Suppressor macrophage treated with lipopolysaccharide for 1 hour (primary cell): ENCODE data around the gene HFM1.
"Not testable (repeated sequence)": the region's sequence is repeated elsewhere in the genome, so short reads cannot be mapped to it uniquely, and the experiment has no call there.

ENCODE experiments used
- DNase-seq, 3 donors: peaks; one replicate each; pipeline ENCODE4 v3.0.0-alpha.2; 2020 to 2022

The HFM1 gene

DNA sequence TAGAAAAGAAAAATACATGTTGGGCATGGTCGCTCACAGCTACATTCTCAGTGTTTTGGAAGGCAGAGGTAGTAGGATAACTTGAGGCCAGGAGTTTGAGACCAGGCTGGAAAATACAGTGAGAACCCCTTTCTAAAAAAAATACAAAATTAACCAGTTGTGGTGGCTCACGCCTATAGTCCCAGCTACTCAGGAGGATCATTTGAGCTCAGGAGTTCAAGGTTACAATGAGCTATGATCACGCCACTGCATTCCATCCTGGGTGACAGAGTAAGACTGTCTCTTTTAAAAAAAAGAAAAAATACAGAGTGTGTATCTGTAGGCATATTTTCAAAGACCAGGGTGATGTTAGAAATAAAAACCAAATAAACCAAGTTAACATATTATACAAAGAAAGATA is 57.8 kb downstream of the HFM1 start:
- no peak for DNase-seq

DNA sequence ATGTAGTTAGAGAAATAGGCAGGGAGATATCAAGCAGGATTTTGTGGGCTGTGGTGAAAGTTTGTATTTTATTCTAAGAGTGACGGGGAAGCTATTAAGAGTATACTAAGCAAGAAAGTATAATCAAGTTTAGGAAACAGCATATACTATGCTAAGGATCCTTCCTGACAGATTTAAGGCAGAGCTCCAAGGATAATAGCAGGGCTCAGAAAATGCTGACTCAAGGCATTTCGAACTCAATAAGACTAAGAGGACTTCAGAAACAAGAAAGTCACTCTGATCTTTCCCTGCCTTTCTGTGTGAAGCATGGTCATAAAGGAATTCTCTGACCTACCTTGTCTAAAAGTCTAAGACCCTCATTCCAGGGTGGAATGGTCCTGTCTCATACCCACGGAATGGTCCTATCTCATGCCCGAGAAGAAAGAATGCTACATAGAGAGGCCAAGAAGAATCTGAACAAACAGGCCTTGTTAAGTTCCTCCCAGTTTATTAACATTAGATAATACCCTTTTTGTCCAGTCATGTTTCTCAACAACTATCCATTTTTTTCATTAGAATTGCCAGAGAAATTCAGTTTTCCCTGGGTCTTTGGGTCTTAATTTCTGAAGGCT is 59.1 kb downstream of the HFM1 start:
- DNase-seq, result no peak

DNA sequence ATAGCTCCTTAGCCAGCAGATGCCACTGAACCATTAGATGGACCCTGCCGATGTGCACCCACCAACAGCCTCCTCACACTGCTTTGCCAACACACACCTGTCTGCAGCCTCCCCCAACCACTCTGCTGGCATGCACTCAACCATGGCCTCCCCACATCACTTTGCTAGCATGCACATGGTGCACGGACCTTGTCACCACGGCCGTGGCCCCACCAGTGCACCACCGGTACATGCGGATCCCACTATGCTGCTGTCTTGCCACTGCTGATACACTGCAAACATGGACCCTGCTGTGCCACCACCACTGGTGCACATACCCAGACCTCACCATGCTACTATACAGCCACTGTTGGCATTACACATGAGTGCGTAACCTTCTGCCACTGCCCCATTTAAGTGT is 66.1 kb downstream of the HFM1 start:
- DNase-seq, result no peak

DNA sequence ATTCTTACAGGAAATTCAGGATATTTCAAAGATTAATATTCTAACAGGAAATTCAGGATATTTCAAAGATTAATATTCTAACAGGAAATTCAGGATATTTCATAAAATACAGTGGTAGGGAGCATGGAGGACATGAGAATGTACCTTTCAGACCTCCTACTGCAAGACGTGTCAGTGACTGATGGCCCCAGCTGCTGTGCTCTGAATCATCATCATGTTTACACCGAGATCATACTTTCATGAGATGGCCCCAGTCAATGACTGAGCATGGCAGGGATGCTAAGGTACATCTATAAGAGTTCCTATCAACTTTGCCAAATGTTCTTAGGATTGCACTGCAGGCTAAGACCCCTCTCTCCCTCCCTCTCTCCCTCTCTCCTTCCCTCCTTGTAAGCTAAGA is 69.0 kb downstream of the HFM1 start:
- no peak for DNase-seq

DNA sequence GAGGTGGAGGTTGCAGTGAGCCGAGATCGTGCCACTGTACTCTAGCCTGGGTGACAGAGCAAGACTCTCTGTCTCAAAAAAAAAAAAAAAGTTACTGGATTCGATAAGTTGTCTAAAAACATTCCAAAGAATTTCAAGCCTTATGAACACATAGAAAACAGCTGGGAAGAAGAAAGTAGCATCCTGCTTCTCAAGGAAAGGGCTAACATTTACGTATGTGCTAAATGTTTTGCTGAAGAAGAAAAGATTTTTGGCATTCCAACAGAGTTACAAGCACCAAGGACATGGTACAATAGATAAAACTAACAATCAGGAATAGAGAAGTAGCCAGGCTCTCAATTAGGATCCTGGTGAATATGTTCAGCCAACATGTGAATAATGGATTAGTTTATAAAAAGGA is 69.8 kb downstream of the HFM1 start:
- no peak for DNase-seq

DNA sequence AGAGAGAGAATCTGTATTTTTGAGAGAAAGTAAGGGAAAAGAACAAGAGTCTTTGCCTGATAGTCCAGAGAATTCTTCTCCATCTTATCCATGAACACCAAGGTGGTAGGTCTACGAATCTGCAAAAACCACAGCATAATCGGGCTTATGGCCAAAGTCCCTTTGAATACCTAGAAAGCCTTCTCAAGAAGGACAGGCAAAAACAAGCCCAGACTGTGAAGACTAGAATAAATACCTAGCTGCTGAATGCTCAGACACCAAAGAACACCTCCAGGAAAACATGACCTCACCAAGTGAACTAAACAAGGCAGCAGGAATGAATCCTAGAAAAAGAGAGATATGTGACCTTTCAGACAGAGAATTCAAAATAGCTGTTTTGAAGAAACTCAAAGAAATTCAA is 79.2 kb downstream of the HFM1 start:
- DNase-seq, result no peak

DNA sequence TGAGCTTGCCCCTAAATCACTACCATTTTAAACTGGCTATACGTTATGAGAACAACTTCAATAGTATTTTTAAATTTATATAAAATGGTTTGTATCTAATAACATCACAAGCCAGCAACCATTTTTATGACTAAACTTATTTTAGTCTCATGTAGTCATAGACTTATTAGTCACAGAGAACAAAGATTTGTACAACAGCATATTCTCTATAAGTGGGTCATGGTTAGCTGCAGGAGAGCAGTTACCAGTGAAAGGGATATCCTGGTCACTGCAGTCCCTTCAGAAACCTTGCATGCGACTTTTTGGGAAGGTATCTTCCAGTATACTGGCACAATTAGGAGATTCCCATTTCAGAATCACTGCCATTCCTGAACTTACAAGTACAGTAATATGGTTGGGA is 90.0 kb downstream of the HFM1 start:
- DNase-seq, result no peak

DNA sequence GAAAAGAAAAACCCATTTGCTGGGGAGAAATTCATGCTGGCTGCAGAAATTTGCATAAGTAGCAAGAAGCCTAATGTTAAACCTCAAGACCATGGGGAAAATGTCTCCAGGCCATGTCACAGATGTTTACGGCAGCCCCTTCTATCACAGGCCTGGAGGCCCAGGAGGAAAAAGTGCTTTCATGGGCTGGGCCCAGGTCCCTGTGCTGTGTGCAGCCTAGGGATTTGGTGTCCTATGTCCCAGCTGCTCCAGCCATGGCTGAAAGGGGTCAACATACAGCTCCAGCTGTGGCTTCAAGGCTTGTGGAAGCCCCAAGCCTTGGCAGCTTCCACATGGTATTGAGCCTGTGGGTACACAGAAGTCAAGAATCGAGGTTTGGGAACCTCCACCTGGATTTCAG is 93.0 kb downstream of the HFM1 start:
- no peak for DNase-seq

DNA sequence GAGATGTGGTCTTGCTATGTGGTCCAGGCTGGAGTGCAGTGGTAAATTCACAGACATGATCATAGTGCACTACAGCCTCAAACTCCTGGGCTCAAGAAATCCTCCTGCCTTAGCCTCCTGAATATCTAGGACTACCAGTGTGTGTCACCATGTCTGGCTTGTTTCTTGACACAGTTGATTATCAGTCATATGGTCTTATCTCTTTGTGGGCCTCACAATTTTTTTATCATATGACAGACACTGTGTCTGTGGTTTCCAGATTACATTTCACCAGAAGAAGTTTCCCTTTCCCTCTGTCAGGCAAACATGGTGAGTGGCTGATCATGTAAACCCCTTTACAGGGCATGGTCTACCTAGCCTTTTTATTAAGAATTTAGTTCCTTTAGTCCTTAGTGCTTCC is 96.1 kb downstream of the HFM1 start:
- no peak for DNase-seq

DNA sequence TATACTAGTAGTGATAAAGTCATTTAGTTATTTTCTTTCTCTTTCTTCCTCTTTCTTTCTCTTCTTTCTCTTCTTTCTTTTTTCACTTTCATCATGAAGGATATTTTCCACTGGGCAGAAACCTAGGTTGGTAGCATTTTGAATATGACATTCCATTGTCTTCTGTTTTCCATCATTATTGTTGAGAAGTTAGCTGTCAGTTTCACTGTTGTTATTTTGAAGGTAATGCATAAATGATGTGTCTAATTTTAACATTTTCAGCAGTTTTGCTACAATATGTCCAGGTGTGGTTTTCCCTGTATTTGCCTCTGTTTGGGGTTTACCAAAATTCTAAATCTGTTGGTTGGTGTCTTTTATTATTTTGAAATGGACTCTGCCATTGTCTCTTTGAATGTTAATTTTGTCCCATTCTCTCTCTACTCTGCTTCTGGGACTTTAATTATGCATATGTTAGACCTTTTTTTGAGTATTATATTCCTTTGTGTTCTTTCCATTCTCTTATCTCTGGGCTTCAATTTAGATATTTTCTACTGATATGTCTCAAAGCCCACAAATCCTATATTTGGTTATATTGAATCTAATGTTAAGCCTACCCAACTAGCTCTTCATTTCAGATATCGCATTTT is 96.7 kb downstream of the HFM1 start:
- no peak for DNase-seq

DNA sequence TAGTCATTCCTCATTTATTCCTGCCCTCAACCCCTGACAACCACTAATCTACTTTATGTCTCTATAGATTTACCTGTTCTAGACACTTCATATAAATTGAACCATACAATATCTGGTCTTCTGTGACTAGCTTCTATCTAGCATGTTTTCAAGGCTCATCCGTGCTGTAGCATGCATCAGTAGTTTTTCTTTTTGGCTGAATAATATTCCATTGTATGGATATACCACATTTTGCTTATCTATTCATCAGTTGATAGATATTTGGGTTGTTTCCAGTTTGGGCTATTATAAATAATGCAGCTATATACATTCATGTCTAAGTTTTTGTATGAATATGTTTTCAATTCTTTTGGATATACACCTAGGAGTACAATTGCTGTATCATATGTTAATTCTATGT is 101.5 kb downstream of the HFM1 start:
- DNase-seq, result no peak

DNA sequence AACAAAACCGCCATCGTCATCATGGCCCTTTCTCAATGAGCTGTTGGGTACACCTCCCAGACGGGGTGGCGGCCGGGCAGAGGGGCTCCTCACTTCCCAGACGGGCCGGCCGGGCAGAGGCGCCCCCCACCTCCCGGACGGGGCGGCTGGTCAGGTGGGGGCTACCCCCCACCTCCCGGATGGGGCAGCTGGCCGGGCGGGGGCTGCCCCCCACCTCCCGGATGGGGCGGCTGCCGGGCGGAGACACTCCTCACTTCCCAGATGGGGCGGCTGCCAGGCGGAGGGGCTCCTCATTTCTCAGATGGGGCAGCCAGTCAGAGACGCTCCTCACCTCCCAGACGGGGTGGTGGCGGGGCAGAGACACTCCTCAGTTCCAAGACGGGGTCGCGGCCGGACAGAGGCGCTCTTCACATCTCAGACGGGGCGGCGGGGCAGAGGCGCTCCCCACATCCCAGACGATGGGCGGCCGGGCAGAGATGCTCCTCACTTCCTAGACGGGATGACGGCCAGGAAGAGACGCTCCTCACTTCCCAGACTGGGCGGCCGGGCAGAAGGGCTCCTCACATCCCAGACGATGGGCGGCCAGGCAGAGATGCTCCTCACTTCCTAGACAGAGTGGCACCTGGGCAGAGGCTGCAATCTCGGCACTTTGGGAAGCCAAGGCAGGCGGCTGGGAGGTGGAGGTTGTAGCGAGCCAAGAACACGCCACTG is 115.6 kb downstream of the HFM1 start:
- DNase-seq, result not testable (repeated sequence)

DNA sequence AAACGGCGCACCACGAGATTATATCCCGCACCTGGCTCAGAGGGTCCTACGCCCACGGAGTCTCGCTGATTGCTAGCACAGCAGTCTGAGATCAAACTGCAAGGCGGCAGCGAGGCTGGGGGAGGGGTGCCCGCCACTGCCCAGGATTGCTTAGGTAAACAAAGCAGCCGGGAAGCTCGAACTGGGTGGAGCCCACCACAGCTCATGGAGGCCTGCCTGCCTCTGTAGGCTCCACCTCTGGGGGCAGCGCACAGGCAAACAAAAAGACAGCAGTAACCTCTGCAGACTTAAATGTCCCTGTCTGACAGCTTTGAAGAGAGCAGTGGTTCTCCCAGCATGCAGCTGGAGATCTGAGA is 117.7 kb downstream of the HFM1 start:
- DNase-seq, result not testable (repeated sequence)

DNA sequence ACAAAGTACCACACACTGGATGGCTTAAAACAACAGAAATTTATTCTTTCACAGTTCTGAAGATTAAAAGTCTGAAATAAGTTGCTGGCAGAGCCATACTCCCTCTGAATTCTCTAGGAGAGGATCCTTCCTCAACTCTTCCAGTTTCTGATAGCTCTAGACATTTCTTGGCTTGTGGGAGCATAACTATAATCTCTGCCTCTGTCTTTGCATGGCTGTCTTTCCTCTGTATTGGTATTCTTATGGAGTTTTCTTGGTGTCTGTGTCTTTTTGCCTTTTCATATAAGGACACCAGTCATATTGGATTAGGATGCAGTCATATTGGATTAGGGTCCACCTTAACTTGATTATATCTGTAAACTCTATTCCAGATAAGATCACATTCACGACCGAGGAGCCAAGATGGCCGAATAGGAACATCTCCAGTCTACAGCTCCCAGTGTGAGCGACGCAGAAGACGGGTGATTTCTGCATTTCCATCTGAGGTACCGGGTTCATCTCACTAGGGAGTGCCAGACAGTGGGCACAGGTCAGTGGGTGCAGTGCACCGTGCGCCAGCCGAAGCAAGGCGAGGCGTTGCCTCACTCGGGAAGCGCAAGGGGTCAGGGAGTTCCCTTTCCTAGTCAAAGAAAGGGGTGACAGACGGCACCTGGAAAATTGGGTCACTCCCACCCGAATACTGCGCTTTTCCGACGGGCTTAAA is 118.2 kb downstream of the HFM1 start:
- DNase-seq, result not testable (repeated sequence)

DNA sequence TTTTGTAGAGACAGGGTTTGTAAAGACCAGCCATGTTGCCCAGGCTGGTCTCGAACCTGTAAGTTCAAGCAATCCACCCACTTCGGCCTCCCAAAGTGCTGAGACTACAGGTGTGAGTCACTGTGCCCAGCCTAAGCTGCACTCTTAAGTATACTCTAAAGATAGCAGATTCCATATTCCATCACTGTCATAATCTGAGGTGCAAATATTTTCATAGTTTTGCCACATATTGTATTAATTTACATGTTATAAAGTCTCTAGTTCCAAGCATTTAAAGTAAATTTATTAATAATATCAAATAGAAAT is 121.3 kb downstream of the HFM1 start:
- no peak for DNase-seq

DNA sequence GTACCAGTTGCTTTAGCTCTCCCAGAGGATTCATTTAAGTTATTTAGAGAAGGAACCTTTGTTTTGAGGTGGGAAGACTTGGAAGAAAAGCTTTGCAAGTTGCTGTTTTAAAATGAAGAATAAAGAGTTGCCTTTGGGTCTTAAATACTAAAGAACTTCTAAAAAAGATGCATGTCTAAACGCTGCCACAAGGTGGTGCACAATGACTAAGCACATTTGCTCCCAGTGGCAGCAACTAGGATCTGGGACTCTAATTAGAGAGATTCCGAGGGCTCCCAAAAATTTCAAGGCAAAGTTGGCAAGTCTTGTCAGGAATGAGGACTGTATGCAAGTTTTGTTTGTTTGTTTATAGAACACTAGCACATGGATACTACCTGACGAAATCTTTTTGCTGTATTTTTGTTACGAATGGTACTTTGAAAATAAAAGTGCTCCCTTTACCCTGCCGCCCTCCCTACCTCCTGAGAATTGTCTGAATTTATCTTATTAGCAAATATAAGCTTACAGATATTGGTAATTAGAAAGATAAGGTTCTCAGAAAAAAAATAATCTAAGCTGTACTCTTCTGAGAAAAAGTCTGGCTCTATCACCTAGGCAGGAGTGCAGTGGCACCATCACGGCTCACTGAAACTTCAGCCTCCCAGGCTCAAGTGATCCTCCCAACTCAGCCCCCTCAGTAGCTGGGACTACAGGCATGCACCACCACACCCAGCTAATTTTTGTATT is 121.8 kb downstream of the HFM1 start:
- peak; percentile 69 to 78 (median 71) for DNase-seq

DNA sequence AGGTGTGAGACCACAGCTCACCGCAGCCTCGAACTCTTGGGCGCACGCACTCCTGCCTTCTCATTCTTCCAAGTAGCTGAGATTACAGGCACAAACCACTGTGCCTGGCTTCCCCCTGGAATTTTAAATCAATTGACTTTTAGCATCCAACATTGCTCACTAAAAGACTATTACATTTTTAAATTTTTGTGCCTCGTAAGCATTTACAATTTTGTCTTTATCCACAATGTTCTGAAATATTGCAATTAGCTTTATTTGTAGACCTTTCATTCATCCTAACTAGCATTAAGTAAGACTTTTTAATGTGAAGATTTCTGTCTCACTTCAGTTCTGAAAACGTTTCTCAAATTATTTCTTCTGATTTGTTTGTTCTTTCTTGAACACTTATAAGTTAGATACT is 122.9 kb downstream of the HFM1 start:
- no peak for DNase-seq

DNA sequence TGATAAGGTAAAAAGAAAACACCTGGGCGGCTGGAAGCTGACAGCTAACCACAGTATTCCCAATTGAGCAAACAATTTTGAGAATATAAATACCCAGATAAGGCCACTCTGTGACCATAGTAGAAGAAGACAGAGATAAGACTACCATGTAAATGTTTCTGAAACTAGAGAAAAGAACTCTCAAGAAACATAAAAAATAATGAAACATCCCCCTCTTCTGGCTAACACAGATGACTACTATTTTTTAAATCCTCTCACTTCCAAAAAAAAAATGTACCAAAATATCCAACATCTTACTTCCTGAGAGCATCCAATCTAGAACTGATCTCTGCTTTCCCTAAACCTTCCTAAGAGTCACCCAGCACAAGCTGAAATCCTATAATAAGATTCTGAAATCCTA is 125.9 kb downstream of the HFM1 start:
- DNase-seq, result peak in 2 of 3 donors; percentile 12 to 25

DNA sequence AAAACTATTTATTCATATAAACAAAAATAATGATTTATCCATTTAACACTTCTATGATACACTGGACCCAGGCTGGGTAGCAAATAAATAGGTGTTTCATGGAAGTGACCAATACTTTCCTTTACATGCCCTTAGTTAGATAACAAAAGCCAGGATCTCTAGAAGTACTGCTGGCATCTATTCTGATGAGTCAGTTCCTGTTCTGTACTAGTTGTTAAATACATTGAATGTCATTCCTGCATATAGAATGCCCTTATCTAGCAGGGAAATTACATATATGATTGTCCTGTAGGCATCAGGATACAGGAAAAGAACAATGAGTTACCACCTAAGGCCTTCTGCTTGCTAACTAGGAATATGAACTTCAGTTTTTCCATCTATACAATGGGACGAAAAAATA is 130.8 kb downstream of the HFM1 start:
- DNase-seq, result no peak

DNA sequence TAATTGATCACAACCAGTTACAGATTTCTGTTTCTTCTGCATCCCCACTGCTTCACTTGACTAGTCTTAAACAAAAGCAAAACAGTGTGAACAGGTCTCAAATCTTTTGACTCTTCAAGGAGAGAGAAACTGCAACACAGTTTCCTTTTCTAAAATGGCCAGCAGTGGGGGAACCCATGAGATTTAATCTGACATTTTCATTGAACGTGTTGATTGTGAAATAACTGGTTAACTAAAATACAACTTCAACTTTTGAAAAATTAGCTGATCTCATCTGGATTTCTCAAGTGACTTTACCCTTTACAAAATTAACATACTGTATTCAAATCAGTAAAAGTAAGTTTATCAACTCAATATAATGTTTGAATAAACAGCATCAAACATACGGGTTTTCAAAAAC is 143.0 kb downstream of the HFM1 start:
- DNase-seq, result no peak

DNA sequence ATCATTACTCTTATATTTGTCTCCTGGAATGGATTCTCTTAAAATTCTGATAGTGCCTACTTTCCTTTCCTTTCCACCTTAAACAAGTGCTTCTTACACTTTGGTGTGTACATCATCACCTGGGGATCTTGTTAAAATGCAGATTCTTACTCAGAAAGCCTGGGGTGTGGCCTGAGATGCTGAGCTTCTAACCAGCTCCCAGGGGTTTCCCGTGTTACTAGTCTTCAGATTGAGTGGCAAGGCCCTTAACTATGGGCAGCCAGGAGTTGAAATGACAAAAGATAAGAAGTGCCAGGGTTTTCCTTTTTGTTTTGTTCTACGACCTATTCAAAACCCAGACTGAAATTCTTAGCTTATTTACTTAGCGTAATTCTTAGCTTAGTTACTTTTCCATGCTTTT is 159.2 kb downstream of the HFM1 start:
- no peak for DNase-seq

DNA sequence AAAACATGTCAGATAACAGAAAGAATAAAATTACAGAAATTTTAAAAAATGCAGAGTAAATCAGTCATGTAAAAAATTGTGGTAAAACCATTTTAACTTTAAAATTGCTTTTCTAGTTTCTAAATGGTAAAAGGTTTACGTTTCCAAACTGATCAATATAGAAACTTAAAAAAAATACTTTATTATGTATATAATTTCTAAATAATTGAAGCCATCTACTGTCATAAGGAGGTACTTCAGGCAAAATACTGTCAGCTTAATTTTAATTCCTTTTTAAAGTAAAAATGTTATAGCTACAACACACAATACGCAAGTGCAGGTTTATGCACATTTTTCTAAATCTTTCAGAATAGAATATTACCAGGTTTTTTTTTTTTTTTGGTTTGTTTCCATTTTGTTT is 159.9 kb downstream of the HFM1 start:
- DNase-seq, result no peak

DNA sequence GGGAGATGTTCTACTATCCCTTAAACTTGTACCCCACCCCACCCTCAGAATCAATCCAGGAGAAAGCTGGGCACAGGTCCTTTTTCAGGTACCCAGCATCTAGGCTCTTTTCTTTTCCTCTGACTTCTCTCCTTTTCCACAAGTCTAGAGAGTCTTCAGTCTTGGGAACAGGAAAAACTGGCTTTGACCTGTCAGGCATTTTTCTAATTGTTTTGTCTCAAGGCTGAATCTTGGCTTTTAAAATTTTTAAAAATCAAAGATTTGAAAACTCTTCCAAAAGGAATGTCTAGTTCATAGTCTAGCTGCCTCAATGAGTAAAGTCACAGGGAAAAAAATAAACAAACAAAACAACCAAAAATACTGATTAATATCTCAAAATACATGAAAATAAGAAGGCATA is 161.5 kb downstream of the HFM1 start:
- DNase-seq, result no peak

DNA sequence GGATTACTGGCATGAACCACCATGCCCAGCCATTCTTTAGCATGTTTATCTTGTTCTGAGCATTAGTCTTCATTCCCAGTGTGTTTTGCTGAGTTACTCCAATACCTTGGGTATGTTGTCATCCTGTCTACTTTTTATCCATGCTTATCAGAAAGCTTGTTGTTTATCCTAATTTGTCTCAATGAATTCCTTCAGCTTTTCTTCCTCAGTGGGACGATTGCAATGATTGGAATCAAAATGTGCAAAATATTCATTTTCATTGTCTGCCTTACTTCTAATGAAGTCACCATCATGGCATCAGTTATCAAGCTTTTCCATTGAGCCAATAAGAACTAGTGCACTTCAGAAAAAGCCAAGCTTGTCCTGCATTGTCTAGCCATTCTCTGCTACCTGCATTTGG is 170.5 kb downstream of the HFM1 start:
- no peak for DNase-seq
